Measurements from ENCODE around the gene RRP1B. TPM values are rescaled to one million over a fixed set of nuclear protein-coding genes. Genes with fewer than 3 reads are reported as not detected.

Gene RRP1B
- total RNA-seq, 3 donors from 2014 or later = 11.1 to 22.5 (median 14.8) TPM

GRCh38 chr21:43701936-43702784 is 42.8 kb downstream of the RRP1B start:
- ATAC-seq (peak; percentile 43), DNase-seq (peak in 2 of 3 donors; percentile 39 to 42)

DNA sequence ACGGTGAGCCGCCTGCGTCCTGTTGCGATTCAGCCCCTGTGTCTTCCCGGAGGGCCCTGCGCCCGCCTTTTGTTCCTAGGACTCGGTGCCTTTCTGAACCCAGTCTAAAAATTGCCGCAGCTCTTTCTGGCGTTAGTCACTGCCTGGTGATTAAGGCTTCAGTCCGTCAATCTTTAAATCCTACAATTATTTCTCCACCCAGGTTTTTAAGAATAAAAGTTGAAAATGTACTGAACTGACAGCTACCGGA is 43.4 kb downstream of the RRP1B start:
- no peak for DNase-seq
- Histone ChIP-seq H3K4me1 (ENCODE audit: low read depth) (peaks cover 5% of the 10 kb centered on the region), H3K4me3 (no peak overlapping the region), H3K36me3 (ENCODE audit: low read depth) (no peaks in the 10 kb centered on the region), H3K9me3 (no peaks in the 10 kb centered on the region)
- TF ChIP-seq, protein P1, sequence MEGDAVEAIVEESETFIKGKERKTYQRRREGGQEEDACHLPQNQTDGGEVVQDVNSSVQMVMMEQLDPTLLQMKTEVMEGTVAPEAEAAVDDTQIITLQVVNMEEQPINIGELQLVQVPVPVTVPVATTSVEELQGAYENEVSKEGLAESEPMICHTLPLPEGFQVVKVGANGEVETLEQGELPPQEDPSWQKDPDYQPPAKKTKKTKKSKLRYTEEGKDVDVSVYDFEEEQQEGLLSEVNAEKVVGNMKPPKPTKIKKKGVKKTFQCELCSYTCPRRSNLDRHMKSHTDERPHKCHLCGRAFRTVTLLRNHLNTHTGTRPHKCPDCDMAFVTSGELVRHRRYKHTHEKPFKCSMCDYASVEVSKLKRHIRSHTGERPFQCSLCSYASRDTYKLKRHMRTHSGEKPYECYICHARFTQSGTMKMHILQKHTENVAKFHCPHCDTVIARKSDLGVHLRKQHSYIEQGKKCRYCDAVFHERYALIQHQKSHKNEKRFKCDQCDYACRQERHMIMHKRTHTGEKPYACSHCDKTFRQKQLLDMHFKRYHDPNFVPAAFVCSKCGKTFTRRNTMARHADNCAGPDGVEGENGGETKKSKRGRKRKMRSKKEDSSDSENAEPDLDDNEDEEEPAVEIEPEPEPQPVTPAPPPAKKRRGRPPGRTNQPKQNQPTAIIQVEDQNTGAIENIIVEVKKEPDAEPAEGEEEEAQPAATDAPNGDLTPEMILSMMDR (IDR thresholded peaks at IDR 0.05) = no peak
- intact Hi-C loops (cut with DNase I, micrococcal nuclease) = no loop called here
- peak; percentile 46 for ATAC-seq

More at GRCh38 chr21:43701936-43702784, 42.8 kb downstream of the RRP1B start:
- TF ChIP-seq, protein P1 (IDR thresholded peaks at IDR 0.05) = no peak
- Histone ChIP-seq H3K9me3 (no peaks in the 10 kb centered on the region), H3K4me3 (no peak overlapping the region), H3K4me1 (ENCODE audit: low read depth) (peaks cover 5% of the 10 kb centered on the region), H3K36me3 (ENCODE audit: low read depth) (no peaks in the 10 kb centered on the region)
- intact Hi-C loops (cut with DNase I, micrococcal nuclease) = no loop called here

- no peaks in the 10 kb centered on the region for H3K9me3 ChIP-seq
- no peaks in the 10 kb centered on the region for H3K36me3 ChIP-seq (ENCODE audit: low read depth)
- peak; percentile 81 for ATAC-seq
- DNase-seq = peak; percentile 77 to 81 (median 80)
- intact Hi-C loops (cut with DNase I, micrococcal nuclease) = no loop called here
- peaks cover 5% of the 10 kb centered on the region for H3K4me1 ChIP-seq (ENCODE audit: low read depth)
- no peak overlapping the region for H3K4me3 ChIP-seq
- TF ChIP-seq, protein P1 (IDR thresholded peaks at IDR 0.05) = no peak
These were observed 43.9 kb downstream of the RRP1B start for GRCh38 chr21:43703035-43703880.

- DNase-seq (peak in 1 of 3 donors; percentile 37), ATAC-seq (no peak)
- TF ChIP-seq, protein P1 (IDR thresholded peaks at IDR 0.05) = no peak
- H3K9me3 ChIP-seq = no peaks in the 10 kb centered on the region
- no peak overlapping the region for H3K4me3 ChIP-seq
- H3K4me1 ChIP-seq (ENCODE audit: low read depth) = peaks cover 2% of the 10 kb centered on the region
- intact Hi-C loops (cut with DNase I, micrococcal nuclease) = no loop called here
- no peaks in the 10 kb centered on the region for H3K36me3 ChIP-seq (ENCODE audit: low read depth)
These were observed 48.1 kb downstream of the RRP1B start for GRCh38 chr21:43707462-43707861.

GRCh38 chr21:43708745-43709381 is 49.5 kb downstream of the RRP1B start:
- DNase-seq (peak in 1 of 3 donors; percentile 31), ATAC-seq (no peak)
- no peak overlapping the region for H3K4me3 ChIP-seq
- TF ChIP-seq, protein P1 (IDR thresholded peaks at IDR 0.05) = no peak
- H3K4me1 ChIP-seq (ENCODE audit: low read depth) = peaks cover 7% of the 10 kb centered on the region
- no peaks in the 10 kb centered on the region for H3K36me3 ChIP-seq (ENCODE audit: low read depth)
- H3K9me3 ChIP-seq = no peaks in the 10 kb centered on the region
- intact Hi-C loops (cut with DNase I, micrococcal nuclease) = no loop called here

Data from mucosa of descending colon (tissue), 3 donors.